Inflammatory macrophage treated with lipopolysaccharide for 1 hour (primary cell): ENCODE results near the gene CD79B.

ENCODE experiments used
- DNase-seq, 2 donors: peaks; one replicate each; pipeline ENCODE4 v3.0.0-alpha.2; 2020 to 2022

CD79B gene

DNA sequence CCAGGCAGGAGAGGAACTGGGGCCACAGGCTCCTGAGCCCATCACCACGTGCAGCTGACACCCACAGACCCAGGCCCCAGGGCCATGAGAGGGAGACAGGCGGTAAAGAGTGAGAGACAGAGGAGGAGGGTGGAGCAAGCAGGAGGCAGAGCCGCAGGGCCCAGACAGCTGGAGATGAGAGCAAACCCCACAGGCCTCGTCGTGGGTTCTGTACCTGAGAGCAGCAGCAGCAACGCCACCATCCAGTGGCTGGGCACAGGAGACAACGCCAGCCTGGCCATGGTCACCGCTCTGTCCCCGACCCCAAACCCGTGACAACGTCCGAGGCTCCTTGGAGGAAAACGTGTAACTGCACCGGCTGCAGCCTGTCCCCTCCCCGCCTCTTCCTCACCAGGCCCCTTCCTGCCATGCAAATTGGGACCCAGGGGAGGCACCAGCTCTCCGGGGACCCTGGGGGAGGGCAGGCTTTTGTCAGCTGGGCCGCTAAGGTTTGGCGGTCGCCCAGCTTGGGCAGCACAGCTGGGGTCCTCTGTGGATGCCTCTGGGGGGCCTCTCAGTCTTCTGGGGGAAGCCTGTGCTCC, at the start of gene CD79B:
Gene CD79B, minus strand, starts transcription at position 351 of the 581 bp plus-strand sequence. Its CDS starts 70 bp downstream, at position 281.
- peak in 1 of 2 donors; percentile 3 for DNase-seq

- DNase-seq = no peak
These were observed 46.4 kb upstream of the CD79B start for GRCh38 chr17:63978272-63979200.

DNA sequence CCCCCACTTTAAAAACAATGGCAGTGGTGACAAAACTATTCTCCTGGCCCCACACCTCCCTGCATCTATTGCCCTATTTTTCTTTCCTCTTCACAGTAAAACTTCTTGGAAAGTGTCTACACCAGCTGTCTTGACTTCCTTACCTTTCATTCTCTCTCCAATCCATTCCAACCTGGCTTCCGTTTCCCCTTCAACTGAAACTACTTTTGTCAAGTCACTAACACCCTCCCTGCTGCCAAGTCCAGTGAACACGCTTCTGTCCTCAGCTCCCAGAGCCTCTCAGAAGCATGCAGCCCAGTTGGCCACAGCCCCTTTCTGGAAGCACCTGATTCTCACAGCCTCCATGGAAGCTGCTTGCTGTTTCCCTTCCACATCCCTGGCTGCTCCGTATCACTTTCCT, 44.6 kb upstream of the CD79B start:
- DNase-seq = no peak

DNA sequence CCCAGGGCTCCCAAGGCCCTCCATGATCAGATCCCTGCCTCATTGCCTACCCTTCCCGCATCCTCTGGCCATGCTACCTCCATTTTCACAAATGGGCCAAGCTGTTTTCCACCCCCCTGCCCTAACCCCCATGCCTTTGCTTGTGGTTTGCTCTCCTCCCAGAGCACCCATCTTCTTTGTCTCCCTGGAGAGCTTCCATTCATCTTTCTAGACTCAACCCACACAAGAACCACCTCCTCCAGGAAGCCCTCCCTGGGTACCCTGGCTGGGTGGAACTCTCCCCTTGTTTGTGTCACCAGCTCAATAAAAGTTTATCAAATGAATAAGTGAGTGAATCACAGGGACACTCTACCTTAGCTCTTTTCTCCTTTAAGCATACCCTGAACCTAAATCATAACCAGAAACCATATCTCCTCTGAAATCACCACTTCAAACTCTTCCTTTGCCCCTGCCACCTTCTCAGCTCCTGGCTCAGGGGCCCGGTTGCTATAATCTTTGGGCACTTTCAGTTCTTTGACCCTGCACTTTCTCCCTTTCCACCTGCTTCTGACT, 43.5 kb upstream of the CD79B start:
- no peak for DNase-seq

DNA sequence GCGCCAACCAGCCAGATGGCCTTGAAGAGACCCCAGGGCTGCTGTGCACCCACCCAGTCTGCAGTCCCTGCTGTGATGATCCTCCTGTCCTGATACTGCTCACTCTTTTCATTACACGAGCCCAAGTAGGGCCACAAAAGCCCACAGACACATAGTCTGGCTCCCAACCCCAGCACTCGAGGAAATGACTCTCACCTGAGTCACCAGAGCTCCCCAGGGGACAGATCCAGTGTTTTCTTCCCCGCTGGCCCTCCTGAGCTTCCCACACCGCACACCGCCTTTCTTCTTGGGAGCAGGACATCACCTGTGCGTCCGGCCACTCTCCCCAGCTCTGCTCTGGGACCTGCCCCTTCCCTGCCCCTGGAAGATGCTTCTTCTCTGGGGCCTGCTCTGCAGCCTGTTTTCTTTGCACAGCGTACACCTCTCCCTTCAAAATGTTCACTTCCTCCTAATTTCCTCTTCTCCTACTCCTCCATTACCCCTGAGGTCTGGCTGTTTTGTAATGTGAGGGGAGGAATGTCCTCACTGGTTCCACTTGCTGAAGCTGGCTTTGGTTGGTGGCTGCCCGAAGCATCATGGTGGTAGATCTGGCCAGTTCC, 42.6 kb upstream of the CD79B start:
- DNase-seq = no peak

DNA sequence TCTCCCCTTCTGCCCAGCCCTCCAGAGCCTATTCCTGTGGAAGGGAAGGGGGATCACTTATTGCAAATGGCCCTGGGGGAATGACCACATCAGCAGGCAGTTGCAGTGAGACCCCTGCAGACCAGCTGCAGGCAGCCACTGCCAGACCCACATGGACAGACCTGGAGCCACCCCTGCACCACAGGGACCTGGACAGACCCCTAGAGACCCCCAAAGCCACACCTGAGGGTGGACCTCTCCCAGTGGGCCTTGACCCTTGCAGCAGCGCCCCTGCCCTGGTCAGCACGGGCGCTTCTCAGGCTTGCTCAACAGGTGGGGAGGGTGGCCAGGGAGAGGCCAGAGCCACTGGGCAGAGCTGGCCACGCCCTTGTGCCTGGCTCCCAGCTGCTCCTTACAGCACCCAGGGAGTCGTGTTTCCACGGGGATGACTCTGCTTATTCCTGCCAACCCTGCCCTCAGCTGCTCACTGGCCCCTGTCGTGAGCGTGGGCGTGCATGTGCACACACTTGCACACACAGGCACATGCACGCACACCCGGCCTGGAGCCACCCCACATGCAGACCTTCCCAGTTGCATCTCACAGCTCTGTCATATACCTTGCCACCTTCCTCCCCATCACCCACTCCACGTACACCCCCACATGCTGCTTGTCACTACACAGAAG, 41.9 kb upstream of the CD79B start:
- no peak for DNase-seq

GRCh38 chr17:63973247-63973646, 41.1 kb upstream of the CD79B start:
- no peak for DNase-seq

GRCh38 chr17:63972796-63973195, 40.7 kb upstream of the CD79B start, which contains the start of gene SCN4A:
Gene SCN4A (minus strand): TSS chr17:63972918. CDS start chr17:63972841, 77 bp downstream.
- no peak for DNase-seq

DNA sequence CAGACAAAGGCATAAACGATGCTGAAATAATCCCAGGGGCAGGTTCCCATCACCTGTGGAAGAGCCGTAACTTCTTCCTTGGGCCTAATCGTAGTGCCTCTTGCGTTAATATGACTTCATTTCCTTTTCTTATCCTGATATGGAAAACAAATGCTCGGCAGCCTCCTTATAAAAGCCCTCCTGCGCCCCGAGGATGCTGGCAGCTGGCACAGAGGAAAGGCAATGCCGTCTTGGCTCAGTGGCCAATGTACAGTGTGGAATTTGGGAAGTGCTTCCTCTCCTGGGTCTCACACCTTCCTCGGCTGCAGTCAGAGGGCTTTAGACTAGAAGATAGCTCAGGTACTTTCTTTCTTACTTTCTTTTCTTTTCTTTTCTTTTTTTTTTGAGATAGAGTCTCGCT, 37.1 kb upstream of the CD79B start:
- DNase-seq = no peak

DNA sequence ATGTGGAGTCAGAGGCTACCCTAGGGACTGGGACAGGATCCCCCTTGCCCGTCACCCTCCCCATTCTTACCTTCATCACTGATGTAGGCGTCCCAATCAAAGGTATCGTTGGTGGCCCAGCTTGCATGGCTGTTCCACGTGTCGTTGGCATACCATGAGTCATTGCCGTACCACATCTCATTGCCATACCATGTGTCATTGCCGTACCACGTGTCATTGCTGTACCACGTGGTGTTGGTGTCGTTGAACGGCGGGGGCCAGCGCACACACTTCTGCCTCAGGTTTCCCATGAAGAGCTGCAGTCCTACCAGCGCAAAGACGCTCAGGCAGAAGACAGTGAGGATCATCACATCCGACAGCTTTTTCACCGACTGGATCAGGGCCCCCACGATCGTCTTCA, 35.8 kb upstream of the CD79B start:
- no peak for DNase-seq

- no peak for DNase-seq
These were observed 34.6 kb upstream of the CD79B start for GRCh38 chr17:63966646-63967264.

DNA sequence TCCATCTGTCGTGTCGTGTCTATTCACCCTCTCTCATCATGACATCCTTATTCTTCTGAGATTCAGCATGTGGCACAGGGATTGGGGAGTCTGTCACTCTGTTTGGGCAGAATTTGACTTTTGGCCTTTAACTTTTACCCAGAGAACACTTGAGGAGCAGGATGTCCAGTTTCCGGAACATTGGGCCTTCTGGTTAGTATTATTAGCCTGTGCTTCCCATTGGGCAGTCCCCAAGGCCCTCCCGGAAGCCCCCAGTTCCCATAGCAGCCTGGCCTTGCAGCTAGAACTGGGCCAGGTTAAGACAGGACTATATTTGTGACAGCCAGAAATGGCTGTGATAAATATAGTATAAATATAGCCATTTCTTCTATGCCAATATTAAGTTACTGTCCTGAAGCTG, 31.0 kb upstream of the CD79B start:
- no peak for DNase-seq

GRCh38 chr17:63962298-63962744, 30.2 kb upstream of the CD79B start:
- no peak for DNase-seq

DNA sequence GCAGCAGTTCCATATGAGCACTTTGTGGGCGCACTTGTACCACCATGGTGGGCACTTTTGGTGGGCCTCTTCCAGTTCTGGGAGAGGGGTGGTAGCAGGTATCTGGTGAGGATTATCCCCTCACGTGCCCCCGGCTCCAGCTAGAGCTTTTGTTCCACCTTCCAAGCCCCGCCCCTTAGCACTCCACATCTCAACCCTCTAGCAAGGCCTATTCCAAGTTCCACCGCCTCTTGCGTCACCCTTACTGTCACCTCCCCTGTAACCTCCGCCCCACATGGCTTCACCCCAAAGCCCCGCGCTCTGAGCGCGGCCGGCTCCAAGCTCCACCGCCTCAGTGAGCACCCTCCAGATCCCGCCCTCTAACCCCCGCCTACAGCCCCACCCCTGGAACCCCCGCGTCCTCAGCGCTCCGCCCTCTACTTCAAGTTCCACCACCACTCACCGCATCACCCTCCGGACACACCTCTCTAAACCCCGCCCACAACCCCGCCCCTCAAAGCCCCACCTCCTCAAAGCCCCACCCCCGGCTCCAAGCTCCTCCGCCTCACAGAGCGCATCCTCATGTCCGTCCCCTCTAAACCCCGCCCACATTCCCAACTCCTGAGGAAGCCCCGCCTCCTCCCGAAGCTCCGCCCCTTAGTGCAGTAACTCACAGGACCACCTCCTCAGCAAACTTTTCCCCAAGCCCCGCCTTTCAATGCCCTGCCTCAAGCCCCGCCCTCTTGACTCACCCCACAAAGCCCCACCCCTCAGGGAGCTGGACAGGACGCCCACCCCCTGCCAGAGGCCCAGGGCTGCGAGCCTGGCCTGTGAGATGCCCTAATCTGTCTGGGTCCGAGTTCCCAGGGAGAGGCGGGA, 29.5 kb upstream of the CD79B start:
- DNase-seq = peak; percentile 58 to 76

- no peak for DNase-seq
These were observed 28.3 kb upstream of the CD79B start for GRCh38 chr17:63960430-63960829.

DNA sequence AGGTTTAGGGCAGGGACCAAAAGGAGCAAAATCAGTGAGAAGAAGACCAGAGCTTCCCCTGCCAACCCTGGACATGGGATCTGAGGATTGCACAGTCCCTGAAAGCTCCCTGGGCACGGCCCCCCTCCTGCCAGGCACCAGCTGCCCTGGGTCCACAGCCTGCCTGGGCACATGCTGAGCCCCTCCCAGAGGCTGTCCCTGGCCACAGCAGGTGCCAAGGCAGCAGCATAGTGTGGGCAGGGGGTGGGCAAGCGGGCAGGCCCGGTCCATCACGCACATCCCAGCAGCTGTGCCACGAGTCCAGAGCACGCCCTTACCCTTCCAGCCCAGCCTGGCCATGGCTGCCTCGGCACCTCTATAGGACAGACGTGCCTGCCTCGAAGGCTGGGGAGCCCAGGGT, 27.9 kb upstream of the CD79B start:
- DNase-seq = no peak

- DNase-seq = no peak
These were observed 24.3 kb upstream of the CD79B start for GRCh38 chr17:63956296-63956920.

- DNase-seq = no peak
These were observed 23.7 kb upstream of the CD79B start for GRCh38 chr17:63955791-63956190.

DNA sequence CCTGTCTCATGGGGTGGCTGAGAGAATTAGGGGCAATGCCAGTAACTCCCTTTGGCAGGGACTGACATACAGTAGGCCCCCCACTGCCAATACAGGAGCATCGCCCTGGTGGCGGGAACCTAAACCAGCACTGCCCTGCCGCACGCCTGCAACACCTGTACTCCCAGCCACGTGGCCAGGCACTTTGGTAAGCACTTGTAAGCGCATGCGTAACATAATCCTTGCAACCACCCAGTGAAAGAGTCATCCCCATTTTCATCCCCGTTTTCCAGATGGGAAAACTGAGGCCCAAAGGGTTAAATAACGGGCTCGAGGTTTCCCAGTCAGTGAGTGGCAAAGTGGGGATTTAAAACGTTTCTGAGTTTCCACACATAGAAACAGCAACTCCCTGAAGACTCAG, 23.1 kb upstream of the CD79B start:
- no peak for DNase-seq

GRCh38 chr17:63954402-63955063, 22.4 kb upstream of the CD79B start:
- DNase-seq = no peak
